Measurements from ENCODE around the gene GABRB1.
"Not testable (repeated sequence)": the region's sequence is repeated elsewhere in the genome, so short reads cannot be mapped to it uniquely, and the experiment has no call there.

The GABRB1 gene

DNA sequence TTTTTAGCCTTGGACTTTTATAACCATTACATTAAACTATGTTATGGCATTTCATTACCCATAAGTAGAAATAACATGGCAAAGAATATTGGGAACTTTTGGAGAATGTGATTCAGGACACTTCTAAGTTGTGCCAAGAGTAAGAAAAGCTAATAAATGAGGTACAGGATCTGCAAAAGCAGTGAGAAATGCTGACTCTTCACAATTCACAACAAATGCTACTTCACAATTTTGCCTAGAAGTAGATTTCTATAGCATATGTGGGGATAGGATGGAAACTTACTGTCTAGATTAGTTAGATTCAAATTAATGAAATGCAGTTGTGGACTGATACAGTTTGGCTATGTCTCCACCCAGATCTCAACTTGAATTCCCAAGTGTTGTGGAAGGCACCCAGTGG lies 258.4 kb downstream of the GABRB1 start:
- Histone ChIP-seq H3K9me3 (ENCODE audit: control insufficient read depth, insufficient read depth, low read depth, low read length) (peaks cover 19% of the 10 kb centered on the region), H3K27ac (ENCODE audit: low read depth, low read length) (no peak overlapping the region), H3K4me1 (ENCODE audit: control insufficient read depth, insufficient read depth, low read length) (peaks cover 5% of the 10 kb centered on the region; the same call in 1 of the 2 replicates), H3K36me3 (ENCODE audit: control insufficient read depth, insufficient read depth, low read length) (no peaks in the 10 kb centered on the region), H3K4me3 (ENCODE audit: low read depth, low read length) (no peak overlapping the region), H3K9ac (ENCODE audit: low read length) (no peak overlapping the region), H3K27me3 (ENCODE audit: control insufficient read depth, insufficient read depth, low read length) (no peaks in the 10 kb centered on the region)

DNA sequence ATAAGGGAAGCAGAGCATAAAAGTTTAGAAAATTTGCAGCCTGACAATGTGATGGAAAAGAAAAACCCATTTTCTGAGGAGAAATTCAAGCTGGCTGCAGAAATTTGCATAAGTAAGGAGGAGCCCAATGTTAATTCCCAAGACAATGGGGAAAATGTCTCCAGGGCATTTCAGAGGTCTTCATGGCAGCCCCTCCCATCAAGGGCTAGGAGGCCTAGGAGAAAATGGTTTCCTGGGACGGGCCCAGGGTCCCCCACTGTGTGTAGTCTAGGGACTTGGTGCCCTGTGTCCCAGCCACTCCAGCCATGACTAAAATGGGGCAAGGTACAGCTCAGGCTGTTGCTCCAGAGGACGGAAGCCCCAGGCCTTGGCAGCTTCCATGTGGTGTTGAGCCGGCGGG lies 259.5 kb downstream of the GABRB1 start:
- H3K9me3 ChIP-seq (ENCODE audit: control insufficient read depth, insufficient read depth, low read depth, low read length), result peaks cover 19% of the 10 kb centered on the region
- H3K27ac ChIP-seq (ENCODE audit: low read depth, low read length); H3K36me3 ChIP-seq (ENCODE audit: control insufficient read depth, insufficient read depth, low read length); H3K4me1 ChIP-seq (ENCODE audit: control insufficient read depth, insufficient read depth, low read length); H3K4me3 ChIP-seq (ENCODE audit: low read depth, low read length); H3K9ac ChIP-seq (ENCODE audit: low read length); H3K27me3 ChIP-seq (ENCODE audit: control insufficient read depth, insufficient read depth, low read length): not testable (repeated sequence)

DNA sequence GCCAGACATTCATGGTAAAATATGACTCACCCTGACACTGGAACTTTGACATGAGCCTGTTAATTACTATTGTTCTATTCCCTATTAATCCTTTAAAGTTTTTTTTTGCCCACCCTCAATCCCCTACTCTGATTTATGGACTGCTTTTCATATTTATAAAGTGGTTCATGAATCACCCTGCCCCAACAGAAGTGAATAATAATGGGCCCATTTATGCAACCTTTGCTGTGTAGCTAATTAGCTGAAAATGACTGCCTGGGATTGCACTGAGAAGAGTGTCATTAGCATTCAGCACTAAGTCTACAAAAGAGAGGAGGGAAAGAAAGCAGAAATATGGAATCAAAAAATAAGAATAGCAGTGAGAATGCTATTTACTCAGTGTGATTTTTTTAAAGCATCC lies 277.8 kb downstream of the GABRB1 start:
- Histone ChIP-seq H3K9ac (ENCODE audit: low read length) (no peak overlapping the region), H3K27me3 (ENCODE audit: control insufficient read depth, insufficient read depth, low read length) (no peaks in the 10 kb centered on the region), H3K27ac (ENCODE audit: low read depth, low read length) (no peak overlapping the region), H3K4me3 (ENCODE audit: low read depth, low read length) (no peak overlapping the region), H3K9me3 (ENCODE audit: control insufficient read depth, insufficient read depth, low read depth, low read length) (no peaks in the 10 kb centered on the region), H3K36me3 (ENCODE audit: control insufficient read depth, insufficient read depth, low read length) (no peaks in the 10 kb centered on the region), H3K4me1 (ENCODE audit: control insufficient read depth, insufficient read depth, low read length) (no peaks in the 10 kb centered on the region)

DNA sequence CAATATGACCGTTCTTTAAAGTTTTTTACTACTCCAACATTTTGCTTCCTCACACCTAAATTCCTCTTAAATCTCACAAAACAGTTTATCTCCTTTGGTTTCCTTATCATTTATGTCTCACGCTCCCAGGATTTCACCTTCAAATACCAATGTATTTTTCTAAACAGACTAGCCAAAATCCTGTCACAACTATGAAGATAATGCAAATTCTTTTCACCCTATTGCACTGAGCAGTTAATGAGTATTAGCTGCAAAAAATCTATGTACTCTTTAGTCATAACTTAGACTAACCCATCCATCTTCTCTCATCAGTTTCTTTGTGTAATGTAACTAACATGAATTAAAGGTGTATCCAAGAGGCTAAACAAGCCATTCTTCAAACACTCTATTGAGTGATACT lies 280.8 kb downstream of the GABRB1 start:
- H3K36me3 ChIP-seq (ENCODE audit: control insufficient read depth, insufficient read depth, low read length), result no peaks in the 10 kb centered on the region
- H3K27ac ChIP-seq (ENCODE audit: low read depth, low read length), result no peak overlapping the region
- H3K9ac ChIP-seq (ENCODE audit: low read length), result no peak overlapping the region
- H3K9me3 ChIP-seq (ENCODE audit: control insufficient read depth, insufficient read depth, low read depth, low read length), result no peaks in the 10 kb centered on the region
- H3K27me3 ChIP-seq (ENCODE audit: control insufficient read depth, insufficient read depth, low read length), result no peaks in the 10 kb centered on the region
- no peak overlapping the region for H3K4me3 ChIP-seq (ENCODE audit: low read depth, low read length)
- H3K4me1 ChIP-seq (ENCODE audit: control insufficient read depth, insufficient read depth, low read length), result no peaks in the 10 kb centered on the region

DNA sequence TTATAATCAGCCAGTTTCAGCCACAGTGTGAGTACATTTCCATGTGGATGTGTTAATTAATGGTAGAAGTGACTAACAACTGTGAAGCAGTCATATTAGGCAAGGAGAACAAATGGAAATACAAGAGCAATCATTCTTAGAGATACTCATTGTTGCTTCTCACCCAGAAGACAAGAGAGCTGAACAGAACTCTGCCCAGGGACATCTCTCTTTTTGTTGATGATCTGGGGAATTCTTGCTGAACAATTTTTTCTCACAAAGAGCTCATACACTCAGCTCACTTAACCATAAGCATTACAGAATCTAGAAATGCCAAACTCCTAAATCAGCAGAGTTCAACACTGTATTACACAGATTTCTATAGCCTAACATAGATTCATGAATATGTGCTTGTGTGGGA lies 282.0 kb downstream of the GABRB1 start:
- Histone ChIP-seq H3K4me1 (ENCODE audit: control insufficient read depth, insufficient read depth, low read length) (no peaks in the 10 kb centered on the region), H3K9me3 (ENCODE audit: control insufficient read depth, insufficient read depth, low read depth, low read length) (no peaks in the 10 kb centered on the region), H3K36me3 (ENCODE audit: control insufficient read depth, insufficient read depth, low read length) (no peaks in the 10 kb centered on the region), H3K4me3 (ENCODE audit: low read depth, low read length) (no peak overlapping the region), H3K9ac (ENCODE audit: low read length) (no peak overlapping the region), H3K27ac (ENCODE audit: low read depth, low read length) (no peak overlapping the region), H3K27me3 (ENCODE audit: control insufficient read depth, insufficient read depth, low read length) (no peaks in the 10 kb centered on the region)

DNA sequence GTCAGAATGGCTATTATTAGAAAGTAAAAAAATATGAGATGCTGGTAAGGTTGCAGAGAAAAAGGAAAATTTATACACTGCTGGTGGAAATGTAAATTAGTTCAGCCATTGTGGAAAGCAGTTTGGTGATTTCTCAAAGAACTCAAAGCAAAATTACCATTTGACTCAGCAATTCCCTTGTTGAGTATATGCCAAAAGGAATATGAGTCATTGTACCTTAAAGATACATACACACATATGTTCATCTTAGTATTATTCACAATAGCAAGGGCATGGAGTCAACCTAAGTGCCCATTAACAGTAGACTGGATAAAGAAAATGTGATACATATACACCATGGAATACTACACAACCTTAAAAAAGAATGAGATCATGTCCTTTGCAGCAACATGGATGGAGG lies 284.0 kb downstream of the GABRB1 start:
- no peaks in the 10 kb centered on the region for H3K36me3 ChIP-seq (ENCODE audit: control insufficient read depth, insufficient read depth, low read length)
- no peak overlapping the region for H3K4me3 ChIP-seq (ENCODE audit: low read depth, low read length)
- H3K27ac ChIP-seq (ENCODE audit: low read depth, low read length), result no peak overlapping the region
- H3K9me3 ChIP-seq (ENCODE audit: control insufficient read depth, insufficient read depth, low read depth, low read length), result no peaks in the 10 kb centered on the region
- H3K27me3 ChIP-seq (ENCODE audit: control insufficient read depth, insufficient read depth, low read length), result no peaks in the 10 kb centered on the region
- H3K4me1 ChIP-seq (ENCODE audit: control insufficient read depth, insufficient read depth, low read length), result no peaks in the 10 kb centered on the region
- H3K9ac ChIP-seq (ENCODE audit: low read length), result no peak overlapping the region

DNA sequence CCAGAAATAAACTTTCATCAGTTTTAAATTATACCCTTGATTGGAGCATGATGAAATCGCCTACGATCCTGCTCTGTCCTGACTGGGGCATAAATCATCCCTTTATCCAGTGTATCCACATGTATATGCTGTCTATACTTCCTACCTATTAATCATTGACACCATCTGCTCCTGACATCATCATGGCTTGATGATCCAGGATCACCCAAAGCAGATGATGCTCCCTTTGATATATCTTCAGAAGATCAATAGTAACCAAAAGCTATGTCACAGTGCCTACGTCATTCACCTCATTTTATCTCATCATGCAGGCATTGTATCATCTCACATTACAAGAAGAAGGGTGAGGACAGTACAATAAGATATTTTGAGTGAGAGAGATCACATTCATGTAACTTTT lies 294.7 kb downstream of the GABRB1 start:
- Histone ChIP-seq H3K9me3 (ENCODE audit: control insufficient read depth, insufficient read depth, low read depth, low read length) (no peaks in the 10 kb centered on the region), H3K9ac (ENCODE audit: low read length) (no peak overlapping the region), H3K4me3 (ENCODE audit: low read depth, low read length) (no peak overlapping the region), H3K4me1 (ENCODE audit: control insufficient read depth, insufficient read depth, low read length) (no peaks in the 10 kb centered on the region), H3K27me3 (ENCODE audit: control insufficient read depth, insufficient read depth, low read length) (no peaks in the 10 kb centered on the region), H3K36me3 (ENCODE audit: control insufficient read depth, insufficient read depth, low read length) (no peaks in the 10 kb centered on the region), H3K27ac (ENCODE audit: low read depth, low read length) (no peak overlapping the region)

DNA sequence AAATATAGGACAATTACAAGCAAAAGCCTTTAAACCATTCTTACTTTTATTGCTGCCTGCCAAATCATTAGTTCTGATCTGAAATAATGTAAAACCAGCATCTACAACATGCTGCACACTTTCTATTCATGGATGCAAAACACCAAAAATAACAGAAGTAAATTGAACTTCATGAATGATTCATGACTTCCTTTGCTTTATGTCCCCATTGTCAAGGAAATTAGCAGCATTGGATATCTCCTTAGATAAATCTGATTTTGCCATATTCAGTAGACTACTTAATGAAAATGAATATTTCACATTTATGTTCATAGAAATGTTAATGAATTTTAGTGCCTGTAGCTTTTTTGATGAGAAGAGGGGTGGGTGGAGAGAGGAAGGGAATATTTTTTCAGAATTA lies 299.5 kb downstream of the GABRB1 start:
- no peaks in the 10 kb centered on the region for H3K9me3 ChIP-seq (ENCODE audit: control insufficient read depth, insufficient read depth, low read depth, low read length)
- no peaks in the 10 kb centered on the region for H3K27me3 ChIP-seq (ENCODE audit: control insufficient read depth, insufficient read depth, low read length)
- H3K27ac ChIP-seq (ENCODE audit: low read depth, low read length), result no peak overlapping the region
- no peaks in the 10 kb centered on the region for H3K4me1 ChIP-seq (ENCODE audit: control insufficient read depth, insufficient read depth, low read length)
- H3K9ac ChIP-seq (ENCODE audit: low read length), result no peak overlapping the region
- no peaks in the 10 kb centered on the region for H3K36me3 ChIP-seq (ENCODE audit: control insufficient read depth, insufficient read depth, low read length)
- H3K4me3 ChIP-seq (ENCODE audit: low read depth, low read length), result no peak overlapping the region

DNA sequence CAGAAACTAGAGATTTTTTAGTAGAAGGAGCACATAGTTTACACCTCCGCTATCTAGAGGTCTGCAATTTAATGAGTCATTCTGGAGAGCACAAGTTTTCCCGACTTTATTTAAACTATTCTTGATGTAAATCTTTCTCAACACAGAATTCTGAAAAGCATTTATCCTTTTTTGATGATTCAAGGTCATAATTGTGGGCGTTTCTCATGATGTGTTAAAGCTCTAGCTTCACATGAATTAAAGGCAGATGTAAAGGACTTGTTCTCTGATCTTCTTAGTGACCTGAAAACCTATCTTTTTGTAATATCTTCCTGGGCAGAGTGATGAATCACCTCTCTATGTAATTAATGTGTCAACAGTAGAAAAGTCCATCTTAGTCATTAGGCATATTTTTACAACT lies 303.3 kb downstream of the GABRB1 start:
- no peak overlapping the region for H3K9ac ChIP-seq (ENCODE audit: low read length)
- H3K4me1 ChIP-seq (ENCODE audit: control insufficient read depth, insufficient read depth, low read length), result no peaks in the 10 kb centered on the region
- no peak overlapping the region for H3K4me3 ChIP-seq (ENCODE audit: low read depth, low read length)
- no peaks in the 10 kb centered on the region for H3K9me3 ChIP-seq (ENCODE audit: control insufficient read depth, insufficient read depth, low read depth, low read length)
- no peaks in the 10 kb centered on the region for H3K36me3 ChIP-seq (ENCODE audit: control insufficient read depth, insufficient read depth, low read length)
- no peaks in the 10 kb centered on the region for H3K27me3 ChIP-seq (ENCODE audit: control insufficient read depth, insufficient read depth, low read length)
- no peak overlapping the region for H3K27ac ChIP-seq (ENCODE audit: low read depth, low read length)

DNA sequence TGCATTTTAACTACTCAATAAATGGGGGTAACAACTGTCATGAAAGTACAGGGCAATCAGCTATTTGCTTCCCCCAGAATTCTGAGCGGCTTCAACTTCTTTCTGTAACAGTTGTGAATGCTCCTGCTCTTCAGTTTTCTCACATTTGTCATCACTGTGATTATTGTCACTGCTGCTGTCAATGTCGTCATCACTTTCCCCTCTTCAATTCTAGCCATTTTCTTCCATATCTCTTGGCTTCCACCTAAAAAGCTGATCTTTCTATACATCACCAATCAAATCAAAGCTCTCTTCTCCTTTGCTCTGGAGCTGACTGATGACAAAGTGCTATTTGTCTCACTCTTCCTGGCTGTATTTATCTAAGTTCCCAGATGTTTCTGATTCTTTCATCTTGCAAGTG lies 306.5 kb downstream of the GABRB1 start:
- Histone ChIP-seq H3K9ac (ENCODE audit: low read length) (no peak overlapping the region), H3K4me3 (ENCODE audit: low read depth, low read length) (no peak overlapping the region), H3K9me3 (ENCODE audit: control insufficient read depth, insufficient read depth, low read depth, low read length) (no peaks in the 10 kb centered on the region), H3K4me1 (ENCODE audit: control insufficient read depth, insufficient read depth, low read length) (no peaks in the 10 kb centered on the region), H3K36me3 (ENCODE audit: control insufficient read depth, insufficient read depth, low read length) (no peaks in the 10 kb centered on the region), H3K27ac (ENCODE audit: low read depth, low read length) (no peak overlapping the region), H3K27me3 (ENCODE audit: control insufficient read depth, insufficient read depth, low read length) (no peaks in the 10 kb centered on the region)

DNA sequence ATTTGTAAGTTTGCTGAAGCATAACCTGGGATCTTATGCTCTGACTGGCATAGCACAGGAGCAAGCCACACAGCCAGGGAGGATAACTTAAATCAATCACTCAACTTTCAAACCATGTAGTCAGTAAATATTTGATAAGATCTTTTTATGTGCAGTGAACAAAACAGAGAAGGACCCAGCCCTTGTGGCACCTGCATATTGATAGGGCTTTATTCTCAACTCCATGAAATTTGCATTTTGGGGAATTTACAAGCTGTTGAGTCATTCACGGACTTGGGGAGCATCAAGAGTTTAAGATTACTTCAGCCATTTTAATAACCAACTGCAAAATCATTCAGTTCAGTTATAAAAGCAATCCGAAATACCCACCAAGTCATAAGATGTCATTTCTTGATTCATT lies 309.5 kb downstream of the GABRB1 start:
- Histone ChIP-seq H3K27ac (ENCODE audit: low read depth, low read length) (no peak overlapping the region), H3K27me3 (ENCODE audit: control insufficient read depth, insufficient read depth, low read length) (no peaks in the 10 kb centered on the region), H3K9ac (ENCODE audit: low read length) (no peak overlapping the region)

DNA sequence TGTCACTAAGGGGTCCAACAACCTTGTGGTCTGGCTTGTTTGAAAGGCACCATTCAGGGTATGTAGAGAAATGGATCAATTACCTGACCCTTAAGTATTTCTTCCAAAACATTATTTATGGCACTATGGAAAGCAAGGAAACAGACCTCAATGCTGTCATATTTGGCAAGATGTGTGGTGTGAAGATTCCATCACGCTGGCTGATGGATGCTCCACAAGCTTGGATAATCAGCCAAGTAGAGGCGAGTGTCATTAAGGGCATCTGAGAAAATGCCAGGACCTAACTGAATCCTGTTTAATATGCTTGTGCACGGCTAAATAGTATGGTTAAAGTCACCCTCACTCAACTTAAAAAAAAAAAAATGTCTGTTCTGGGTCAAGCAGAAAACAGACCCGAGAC lies 311.4 kb downstream of the GABRB1 start:
- H3K27me3 ChIP-seq (ENCODE audit: control insufficient read depth, insufficient read depth, low read length), result no peaks in the 10 kb centered on the region
- H3K4me3 ChIP-seq (ENCODE audit: low read depth, low read length), result no peak overlapping the region
- no peaks in the 10 kb centered on the region for H3K9me3 ChIP-seq (ENCODE audit: control insufficient read depth, insufficient read depth, low read depth, low read length)
- no peak overlapping the region for H3K27ac ChIP-seq (ENCODE audit: low read depth, low read length)
- no peaks in the 10 kb centered on the region for H3K4me1 ChIP-seq (ENCODE audit: control insufficient read depth, insufficient read depth, low read length)
- no peak overlapping the region for H3K9ac ChIP-seq (ENCODE audit: low read length)
- H3K36me3 ChIP-seq (ENCODE audit: control insufficient read depth, insufficient read depth, low read length), result no peaks in the 10 kb centered on the region

More for the DNA sequence above, 309.5 kb downstream of the GABRB1 start:
- H3K4me3 ChIP-seq (ENCODE audit: low read depth, low read length), result no peak overlapping the region
- no peaks in the 10 kb centered on the region for H3K9me3 ChIP-seq (ENCODE audit: control insufficient read depth, insufficient read depth, low read depth, low read length)
- no peaks in the 10 kb centered on the region for H3K4me1 ChIP-seq (ENCODE audit: control insufficient read depth, insufficient read depth, low read length)
- H3K36me3 ChIP-seq (ENCODE audit: control insufficient read depth, insufficient read depth, low read length), result no peaks in the 10 kb centered on the region
